Esophagus muscularis mucosa (tissue), 3 donors: ENCODE measurements around the gene NPB.

Experiments used
- POLR2A ChIP-seq: fragments of 450-650 bp; IDR thresholded peaks from one replicate; pipeline ENCODE4 v1.6.1; 2017; ENCODE audit warnings: antibody characterized with exemption, moderate library complexity, mild to moderate bottlenecking, low read depth
- POLR2AphosphoS5 ChIP-seq, 2 donors: sonication (generic); formaldehyde crosslinking; IDR thresholded peaks; one replicate each; pipeline ENCODE4 v1.6.1; 2017; ENCODE audit warnings: antibody characterized with exemption in 2 of 2
- TF ChIP-seq, protein P1 (sequence below), 3 experiments: fragments of 200-600 bp in 2 of 3; fragments of 450-650 bp in 1 of 3; sonication (generic) in 2 of 3; IDR thresholded peaks; one replicate each; pipeline ENCODE4 v1.5.1; 2017 to 2019; ENCODE audit warnings: antibody characterized with exemption in 3 of 3, mild to moderate bottlenecking in 2 of 3, moderate library complexity in 1 of 3

DNA sequence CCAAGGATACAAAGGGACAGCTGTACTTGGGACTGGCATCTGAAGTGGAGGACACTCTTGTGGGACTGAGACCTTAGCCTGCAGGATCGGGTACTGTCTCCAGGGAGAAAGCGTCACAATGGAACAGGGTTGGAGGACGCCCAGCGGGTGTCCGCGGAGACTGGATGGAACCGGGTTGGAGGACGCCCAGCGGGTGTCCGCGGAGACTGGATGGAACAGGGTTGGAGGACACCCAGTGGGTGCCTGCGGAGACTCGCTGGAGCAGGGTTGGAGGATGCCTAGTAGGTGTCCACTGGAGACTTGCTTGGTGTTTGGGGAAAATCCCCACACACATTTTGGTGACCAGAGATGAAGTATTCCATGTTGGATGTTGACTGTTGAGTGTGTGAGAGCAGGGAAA, 45.2 kb downstream of the NPB start, which contains the start of gene MYADML2:
- TF ChIP-seq, protein P1, sequence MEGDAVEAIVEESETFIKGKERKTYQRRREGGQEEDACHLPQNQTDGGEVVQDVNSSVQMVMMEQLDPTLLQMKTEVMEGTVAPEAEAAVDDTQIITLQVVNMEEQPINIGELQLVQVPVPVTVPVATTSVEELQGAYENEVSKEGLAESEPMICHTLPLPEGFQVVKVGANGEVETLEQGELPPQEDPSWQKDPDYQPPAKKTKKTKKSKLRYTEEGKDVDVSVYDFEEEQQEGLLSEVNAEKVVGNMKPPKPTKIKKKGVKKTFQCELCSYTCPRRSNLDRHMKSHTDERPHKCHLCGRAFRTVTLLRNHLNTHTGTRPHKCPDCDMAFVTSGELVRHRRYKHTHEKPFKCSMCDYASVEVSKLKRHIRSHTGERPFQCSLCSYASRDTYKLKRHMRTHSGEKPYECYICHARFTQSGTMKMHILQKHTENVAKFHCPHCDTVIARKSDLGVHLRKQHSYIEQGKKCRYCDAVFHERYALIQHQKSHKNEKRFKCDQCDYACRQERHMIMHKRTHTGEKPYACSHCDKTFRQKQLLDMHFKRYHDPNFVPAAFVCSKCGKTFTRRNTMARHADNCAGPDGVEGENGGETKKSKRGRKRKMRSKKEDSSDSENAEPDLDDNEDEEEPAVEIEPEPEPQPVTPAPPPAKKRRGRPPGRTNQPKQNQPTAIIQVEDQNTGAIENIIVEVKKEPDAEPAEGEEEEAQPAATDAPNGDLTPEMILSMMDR (IDR thresholded peaks at IDR 0.05) = no peak
- TF ChIP-seq POLR2A = no peak
- TF ChIP-seq POLR2AphosphoS5 (IDR thresholded peaks at IDR 0.05) = no peak
